Stimulated activated CD8-positive, alpha-beta memory T cell treated with anti-CD3 and anti-CD28 coated beads, Interleukin-4, amount 100 ng/mL, for 48 hours (primary cell): ENCODE data around the gene CXCL13.
"Not testable (repeated sequence)": the region's sequence is repeated elsewhere in the genome, so short reads cannot be mapped to it uniquely, and the experiment has no call there.

Source experiments
- DNase-seq: peaks from one replicate; pipeline ENCODE4 v3.0.0-alpha.2; 2020

Gene CXCL13

DNA sequence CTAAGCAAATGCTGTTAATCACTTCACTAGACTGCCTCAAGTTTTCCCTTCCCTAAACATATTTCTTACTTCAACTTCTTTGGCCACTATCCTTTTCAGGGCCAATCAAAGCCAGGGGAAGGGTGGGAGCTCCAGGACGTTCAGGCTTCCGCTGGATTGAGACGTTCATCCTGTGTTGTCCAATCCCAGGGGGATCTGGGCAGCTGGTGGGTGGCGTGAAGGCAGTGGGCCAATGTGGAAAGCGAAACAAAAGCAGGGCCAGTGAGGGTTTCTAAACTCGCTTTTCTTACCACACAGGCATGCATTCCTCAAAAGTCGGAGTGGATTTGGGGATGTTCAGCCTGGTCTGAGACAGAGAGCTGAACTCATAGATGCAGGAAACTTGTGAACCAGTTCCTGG is 7.6 kb downstream of the CXCL13 start:
- no peak for DNase-seq

DNA sequence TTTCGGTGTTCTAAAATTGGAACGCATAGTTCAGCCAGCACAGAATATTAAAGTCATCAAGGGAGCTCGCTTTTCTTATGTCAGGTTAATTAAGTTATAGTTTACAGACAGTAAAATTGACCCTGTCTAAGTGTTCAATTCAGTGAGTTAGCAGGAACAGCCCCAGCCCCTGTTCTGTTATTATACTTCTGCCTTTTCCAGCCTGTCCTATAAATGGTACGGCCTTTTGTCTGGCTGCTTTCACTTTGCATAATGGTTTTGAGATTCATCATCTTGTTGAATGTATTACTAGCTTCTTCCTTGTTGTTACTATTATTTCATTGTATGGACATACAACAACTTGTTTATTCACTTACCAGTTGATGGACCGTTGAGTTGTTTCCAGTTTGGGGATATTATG is 9.5 kb downstream of the CXCL13 start:
- DNase-seq = no peak

DNA sequence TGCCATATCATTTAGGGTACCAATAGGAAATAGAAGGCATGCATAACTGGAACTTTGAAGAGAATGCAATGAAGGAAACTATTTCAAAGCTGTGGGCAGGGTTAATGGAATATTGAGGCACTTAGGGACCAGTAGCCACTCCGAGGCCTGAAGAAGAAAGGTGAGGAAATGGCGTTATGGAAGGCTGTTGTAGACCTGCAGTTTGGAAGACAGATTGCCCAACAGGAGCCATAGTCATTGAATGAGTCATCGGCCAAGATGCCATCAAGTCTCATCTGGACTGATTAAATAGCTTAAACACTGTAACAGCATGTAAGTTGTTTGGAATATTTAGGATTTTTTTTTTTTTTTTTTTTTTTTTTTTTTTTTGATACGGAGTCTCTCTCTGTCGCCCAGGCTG is 11.6 kb downstream of the CXCL13 start:
- DNase-seq = no peak

DNA sequence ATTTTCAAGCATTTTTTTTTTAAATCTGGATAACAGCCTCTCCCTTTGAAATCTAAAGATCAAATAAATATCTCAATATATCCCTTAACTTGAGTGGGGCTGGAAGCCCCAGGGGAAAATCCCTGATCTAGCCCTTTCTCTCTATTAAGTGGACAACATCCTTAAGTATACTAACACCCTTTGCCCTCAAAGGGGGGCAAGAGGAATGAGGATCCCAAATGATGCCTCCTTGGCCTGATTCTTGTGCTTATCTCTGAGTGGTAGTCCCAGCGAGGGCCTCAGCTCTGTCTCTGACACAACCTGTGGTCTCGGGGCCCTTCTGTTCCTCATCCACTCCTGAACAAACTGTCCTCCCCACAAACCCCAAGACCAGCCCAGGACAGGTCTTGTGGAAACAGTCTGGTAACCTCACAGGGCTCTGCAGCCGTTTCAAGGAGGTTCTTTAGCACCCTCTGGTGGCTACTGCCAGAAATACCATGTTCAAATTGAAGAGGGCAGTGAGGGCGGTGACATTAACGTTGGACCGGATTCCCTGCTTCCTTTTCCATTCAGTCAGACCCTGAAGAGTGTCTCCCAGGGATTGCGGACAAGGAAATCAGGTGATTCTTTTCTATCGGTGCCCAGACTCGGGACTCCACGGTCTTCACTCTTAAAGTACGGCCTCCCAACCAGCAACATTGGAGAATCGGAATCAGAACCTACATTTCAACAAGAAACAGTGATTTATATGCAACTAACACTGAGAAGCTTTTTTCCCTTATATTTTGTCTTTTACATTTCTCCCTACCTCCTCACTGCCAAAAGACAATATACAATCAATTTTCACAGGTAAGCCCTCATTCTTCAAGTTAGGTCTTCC is 13.0 kb downstream of the CXCL13 start:
- DNase-seq = peak; percentile 76

DNA sequence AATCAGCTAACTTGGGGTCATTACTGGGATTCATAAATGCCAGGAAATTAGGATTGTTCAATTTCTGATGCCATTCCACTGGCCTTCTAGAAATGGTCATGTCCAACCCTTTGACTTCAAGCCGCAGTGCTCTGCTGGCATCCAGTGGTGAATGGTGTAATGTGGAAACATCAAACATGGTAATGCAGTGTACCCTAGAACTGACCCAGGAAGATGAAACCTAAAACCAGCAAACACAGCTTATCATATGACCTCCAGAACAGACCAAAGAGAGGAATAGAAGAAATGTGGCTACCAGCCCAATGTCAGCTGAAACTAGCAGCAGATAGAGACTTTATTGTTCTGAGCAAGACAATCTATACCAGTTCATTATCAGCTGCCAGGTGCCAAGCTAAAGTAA is 13.8 kb downstream of the CXCL13 start:
- no peak for DNase-seq

DNA sequence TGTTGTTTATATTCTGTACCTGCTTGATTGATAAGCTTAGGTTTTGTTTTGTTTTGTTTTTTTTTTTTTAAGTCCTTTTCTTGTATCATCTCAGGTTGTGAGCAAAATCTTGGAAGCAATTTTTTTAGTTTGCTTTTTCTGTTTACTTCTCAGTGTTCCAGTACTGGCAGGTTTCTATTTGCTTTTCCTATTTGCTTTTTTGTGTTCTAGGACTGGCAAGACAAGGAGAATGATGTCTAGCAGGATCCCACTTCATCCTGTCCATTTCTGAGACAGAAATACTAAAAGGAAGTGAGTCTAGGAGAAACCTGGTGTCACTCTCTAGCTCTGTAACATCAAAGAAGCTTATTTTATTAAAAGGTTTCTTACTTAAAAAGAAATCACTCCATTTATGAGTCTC is 15.6 kb downstream of the CXCL13 start:
- DNase-seq = no peak

DNA sequence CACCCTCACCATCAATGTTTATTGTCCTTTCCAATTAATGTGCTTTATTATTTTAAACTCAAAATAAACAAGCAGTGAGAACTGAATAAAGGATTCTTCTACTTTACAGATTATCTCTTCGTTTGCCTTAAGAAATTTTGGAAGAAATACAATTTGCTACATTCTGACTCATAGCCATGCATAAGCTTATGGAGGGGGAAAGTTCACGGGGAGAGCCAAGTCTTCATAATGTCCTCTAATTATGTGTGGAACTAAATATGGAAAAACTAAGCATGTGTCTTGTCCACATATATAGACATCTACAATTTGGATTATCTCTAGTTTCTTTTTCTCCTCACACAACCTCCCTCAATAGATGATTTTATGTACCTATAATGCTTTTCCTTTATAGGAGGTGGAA is 17.5 kb downstream of the CXCL13 start:
- DNase-seq = no peak

DNA sequence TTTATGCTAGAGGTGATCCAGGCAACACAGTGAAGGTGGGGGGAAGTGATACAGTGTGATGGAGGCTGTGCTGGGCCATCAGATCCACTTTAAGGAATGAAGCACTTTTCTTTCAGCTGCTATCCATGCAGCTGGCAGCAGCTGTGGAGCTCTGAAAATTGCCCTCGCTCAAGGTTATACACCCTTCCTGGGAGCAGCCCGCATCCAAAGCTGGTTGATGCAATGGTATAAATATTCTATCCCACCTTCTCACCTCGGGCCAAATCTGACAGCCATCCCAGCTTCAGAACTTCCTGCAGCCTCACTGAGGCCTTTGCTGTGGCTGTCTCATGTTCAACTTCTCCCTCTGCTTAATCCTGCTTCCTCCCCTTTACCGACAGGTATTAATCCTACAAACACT is 18.6 kb downstream of the CXCL13 start:
- DNase-seq = no peak

DNA sequence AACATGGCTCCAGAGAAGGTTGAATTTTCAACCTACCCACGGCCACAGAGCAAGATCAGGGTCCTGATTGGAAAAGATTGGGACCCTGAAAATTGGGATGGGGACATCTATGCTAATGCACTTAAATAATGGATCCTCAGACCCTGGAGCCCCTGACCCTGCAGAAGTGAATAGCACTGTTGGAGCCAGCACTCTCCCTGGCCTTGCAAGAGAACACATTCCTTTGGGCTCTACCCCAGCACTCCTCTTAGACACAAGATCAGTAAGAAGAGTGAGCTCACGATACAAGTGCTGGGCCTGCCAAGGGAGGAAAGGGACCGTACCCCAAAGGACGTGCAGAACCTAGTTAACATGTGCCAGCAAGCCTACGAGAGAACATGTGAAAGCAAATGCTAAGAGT is 19.9 kb downstream of the CXCL13 start:
- no peak for DNase-seq

DNA sequence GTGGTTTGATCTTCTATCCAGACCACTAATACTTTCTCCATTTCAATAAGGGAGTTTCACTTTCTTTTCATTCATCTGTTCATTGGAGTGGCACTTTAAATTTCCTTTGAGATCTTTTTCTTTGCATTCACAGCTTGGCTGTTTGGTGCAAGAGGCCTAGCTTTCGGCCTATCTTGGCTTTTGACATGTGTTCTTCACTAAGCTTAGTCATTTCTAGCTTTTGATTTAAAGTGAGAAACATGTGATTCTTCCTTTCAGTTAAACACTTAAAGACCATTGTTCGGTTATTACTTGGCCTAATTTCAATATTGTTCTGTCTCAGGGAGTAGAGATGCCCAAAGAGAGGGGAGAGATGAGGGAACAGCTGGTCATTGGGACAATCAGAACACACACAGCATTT is 24.3 kb downstream of the CXCL13 start:
- DNase-seq = no peak

DNA sequence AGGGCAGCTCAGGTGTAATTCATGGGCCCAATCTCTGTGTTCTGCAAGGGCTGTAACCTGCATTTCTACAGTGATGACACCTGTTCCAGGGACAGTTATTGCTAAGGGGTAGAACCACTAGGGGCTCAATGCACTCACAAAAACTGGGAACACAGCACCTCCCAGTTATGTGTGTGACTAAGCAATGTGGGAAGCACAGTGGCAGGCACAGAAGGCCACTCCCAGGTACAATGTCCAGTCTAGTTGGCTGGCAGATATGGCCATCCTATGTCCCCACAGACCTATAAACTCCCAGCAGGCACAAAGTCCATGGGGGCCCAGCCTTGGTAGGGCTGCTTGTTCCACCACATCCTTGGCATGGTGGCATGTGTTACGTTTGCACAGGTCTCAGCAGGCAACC is 25.7 kb downstream of the CXCL13 start:
- no peak for DNase-seq

DNA sequence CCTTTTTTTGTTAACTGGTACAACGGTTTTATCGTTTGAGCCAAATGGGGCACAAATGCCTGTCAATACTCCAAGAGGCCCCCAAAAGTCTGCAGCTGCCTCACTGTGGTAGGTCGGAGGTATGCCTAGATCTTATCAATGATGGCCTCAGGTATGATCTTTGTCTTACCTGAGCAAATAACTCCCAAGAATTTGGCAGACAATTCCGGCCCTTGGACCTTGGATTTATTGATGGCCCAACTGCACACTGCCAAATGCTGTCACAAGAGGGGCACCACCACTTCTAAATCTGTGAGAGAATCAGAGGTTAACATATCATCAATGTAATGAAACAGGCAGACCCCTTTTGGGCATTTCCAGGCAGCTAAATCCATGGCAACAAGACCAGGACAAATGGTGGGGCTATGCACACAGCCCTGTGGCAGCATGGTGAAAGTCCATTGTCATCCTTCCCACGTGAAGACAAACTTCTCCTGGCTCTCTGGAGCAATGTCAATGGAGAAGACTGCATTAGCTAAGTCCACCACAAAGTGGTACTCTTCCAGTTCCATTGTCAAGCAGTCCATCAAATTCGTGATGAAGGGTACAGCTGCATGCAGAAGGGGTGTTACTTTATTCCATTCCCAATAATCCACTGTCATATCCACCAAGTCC is 28.6 kb downstream of the CXCL13 start:
- no peak for DNase-seq

DNA sequence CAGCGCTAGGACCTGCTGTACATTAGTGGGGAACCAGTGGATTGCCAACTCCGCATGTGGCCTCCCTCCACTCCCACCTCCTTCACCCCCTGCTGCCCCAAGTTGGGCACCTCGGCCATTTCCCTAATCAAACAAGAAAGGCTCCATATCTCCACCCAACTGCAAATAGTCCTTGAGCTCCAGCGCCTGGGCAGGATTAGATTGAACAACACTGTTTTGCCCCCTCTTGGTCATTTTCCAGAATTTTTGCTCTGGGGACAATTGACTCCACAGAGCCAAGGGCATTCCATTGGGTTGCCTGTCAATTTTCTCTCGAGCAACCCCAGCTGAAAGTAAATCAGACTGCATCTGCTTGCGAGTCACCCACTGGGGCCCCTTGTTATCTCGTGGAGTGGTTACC is 29.6 kb downstream of the CXCL13 start:
- no peak for DNase-seq

DNA sequence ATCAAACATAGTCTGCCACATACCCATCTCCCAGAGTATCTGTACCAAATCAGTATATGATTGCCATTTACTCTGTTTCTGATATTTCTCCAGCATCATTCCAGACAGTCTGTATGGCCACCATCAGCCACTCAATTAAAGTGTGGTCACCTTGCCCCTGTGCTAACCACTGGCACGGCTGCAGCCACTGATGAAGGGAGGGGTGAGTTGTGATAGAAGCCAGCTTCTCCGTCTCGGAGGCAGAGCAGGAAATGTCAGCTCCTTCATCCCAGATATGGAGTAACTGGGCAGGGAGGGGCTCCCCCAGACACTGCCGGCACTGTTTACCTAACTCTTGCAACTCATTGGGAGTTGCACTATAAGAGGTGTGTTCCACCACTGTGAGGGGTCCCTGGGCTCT is 30.3 kb downstream of the CXCL13 start:
- no peak for DNase-seq

DNA sequence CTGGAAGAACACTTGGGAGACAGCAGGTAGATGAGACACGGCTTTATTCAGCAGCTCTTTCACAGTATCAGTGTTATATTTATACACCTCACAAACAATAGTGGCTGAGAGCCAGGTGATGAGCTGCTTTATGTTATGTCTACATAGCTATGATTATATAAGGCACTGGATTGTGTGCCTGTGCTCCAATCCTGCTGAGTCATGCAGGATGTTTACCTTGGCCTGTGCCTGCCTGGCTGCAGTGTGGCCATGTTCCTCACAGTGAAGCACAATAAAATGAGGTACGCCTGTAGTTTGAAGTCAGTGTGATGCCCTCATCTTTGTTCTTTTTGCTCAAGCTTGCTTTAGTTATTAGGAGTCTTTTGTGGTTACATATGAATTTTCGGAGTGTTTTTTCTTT is 31.3 kb downstream of the CXCL13 start:
- no peak for DNase-seq

DNA sequence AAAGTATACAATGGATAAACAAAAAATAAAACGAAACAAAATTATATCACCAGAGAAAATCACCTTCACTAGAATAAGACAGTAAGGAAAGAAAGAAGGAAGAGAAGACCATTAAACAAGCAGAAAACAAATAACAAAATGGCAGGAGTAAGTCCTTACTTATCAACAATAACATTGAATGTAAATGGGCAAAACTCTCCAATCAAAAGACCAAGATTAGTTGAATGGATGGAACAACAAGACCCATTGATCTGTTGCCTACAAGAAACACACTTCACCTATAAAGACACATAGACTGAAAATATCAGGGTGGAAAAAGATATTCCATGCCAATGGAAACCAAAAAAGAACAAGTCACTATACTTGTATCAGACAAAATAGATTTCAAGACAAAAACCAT is 38.4 kb downstream of the CXCL13 start:
- DNase-seq = not testable (repeated sequence)

DNA sequence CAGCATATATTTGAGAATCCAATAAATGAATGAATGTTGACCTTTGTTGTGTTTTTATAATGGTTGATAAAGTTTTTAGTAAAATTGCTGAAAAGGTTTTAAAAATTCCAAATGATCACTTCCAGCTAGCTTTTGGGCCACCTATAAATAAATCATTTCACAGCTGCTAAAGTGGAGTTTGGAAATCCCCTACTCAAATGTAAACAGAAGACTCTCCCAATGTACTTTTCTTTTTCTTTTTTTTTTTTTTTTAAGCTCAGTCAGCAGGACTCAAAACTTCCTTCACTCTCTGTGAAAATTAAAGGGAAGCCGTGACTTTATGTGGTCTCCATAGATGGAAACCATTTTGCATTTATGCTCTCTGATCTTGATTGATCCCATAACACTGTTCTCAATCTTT is 45.2 kb downstream of the CXCL13 start:
- no peak for DNase-seq

DNA sequence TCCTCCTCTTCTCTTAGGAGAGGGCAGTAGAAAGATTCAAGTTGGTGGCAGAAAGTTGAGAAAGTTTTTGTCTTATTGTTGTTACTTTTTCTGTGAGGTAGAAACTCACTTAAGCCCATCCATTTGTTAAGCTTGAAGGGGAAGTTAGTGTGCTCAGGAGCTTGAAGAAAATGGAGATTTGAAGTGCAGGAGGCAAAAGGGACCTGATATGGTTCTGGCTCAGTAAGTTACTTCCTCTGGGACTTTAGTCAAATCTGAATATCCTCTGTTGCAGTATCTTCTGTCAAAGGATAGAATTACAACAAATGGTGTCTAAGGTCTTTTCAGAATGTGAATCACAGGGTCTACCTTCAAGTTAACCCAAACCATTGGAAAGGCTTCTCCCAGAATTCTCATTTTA is 46.2 kb downstream of the CXCL13 start:
- DNase-seq = no peak

DNA sequence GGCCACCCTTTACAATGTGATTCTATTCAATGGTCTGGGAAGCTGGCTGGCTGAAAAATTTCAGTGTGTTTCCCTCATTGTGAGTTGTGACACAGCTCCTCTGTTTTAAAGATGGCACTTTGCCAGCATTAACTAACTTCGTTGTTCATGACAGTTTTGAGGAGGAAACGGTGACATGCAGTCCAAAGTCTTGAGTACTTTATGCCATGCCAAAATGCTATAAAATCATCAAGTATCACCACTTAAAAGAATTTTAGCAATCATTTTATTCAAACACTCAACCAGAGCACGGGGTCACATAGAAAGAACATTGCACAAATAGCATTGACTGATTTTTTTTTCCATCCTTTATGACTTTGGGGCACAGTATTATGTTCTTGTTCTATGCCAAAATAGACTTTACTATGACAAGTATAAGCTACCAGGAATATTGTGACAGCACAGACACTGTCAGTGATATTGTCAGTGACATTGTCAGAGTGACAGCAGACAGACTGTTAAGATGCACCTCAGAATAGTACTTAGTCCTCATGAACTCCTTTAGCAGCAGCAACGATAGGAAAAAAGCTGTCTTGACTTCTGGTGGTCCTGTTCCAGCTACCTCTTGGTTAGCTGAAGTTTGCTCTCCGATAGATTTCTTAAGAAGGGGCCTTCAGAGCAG is 46.7 kb downstream of the CXCL13 start:
- DNase-seq = no peak

DNA sequence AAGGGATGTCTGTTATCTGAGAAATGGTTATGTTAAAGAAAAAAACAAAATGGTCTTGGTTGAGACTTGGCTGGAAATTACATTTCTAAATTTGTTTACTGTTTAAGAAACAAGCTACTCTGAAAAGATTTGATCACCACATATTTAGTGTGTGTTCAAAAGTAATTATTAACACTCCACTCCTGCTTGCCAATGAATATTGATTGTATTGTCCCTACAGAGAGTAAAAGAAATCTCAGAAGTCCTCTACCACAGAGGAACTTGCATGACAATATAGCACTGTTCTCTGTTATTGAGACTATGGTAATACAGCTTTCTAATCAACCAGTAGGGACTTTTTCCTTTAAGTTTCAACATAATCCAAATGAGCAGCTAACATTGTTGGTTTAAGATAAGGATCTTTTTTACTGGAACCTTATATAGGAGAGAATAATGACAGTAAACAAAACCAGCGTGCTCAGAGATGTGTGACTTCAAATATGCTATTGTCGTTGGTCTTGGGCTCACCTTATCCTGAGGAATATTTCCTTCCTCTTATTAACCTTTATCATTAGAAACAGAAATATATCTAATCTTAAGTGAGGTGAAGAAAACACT is 47.6 kb downstream of the CXCL13 start:
- no peak for DNase-seq

DNA sequence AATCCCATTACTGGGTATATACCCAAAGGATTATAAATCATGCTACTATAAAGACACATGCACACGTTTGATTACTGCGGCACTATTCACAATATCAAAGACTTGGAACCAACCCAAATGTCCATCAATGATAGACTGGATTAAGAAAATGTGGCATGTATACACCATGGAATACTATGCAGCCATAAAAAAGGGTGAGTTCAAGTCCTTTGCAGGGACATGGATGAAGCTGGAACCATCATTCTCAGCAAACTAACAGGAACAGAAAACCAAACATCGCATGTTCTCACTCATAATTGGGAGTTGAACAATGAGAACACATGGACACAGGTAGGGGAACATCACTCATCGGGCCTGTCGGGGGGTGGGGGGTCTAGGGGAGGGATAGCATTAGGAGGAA is 54.7 kb downstream of the CXCL13 start:
- DNase-seq = not testable (repeated sequence)
